GM18526 (cell line): ENCODE data around the gene MYO18A.

Experiments used
- POLR2A ChIP-seq: IDR thresholded peaks from 3 replicates; pipeline ENCODE4 v1.6.1; 2011; ENCODE audit not compliant: insufficient read length; ENCODE audit errors: extremely low read depth

MYO18A gene

GRCh38 chr17:29176558-29177351 lies 3.4 kb downstream of the MYO18A start:
- peak; percentile 83 for TF ChIP-seq POLR2A

- no peak for TF ChIP-seq POLR2A
Observed at GRCh38 chr17:29175349-29175748, 4.8 kb downstream of the MYO18A start.

GRCh38 chr17:29172589-29172988 lies 7.6 kb downstream of the MYO18A start:
- TF ChIP-seq POLR2A, result no peak

- no peak for TF ChIP-seq POLR2A
Observed at GRCh38 chr17:29170682-29171081, 9.5 kb downstream of the MYO18A start.

GRCh38 chr17:29169806-29170591 lies 10.2 kb downstream of the MYO18A start:
- TF ChIP-seq POLR2A, result no peak

- no peak for TF ChIP-seq POLR2A
Observed at GRCh38 chr17:29168079-29168758, 12.0 kb downstream of the MYO18A start.

- TF ChIP-seq POLR2A, result no peak
Observed at GRCh38 chr17:29167393-29168078, 12.7 kb downstream of the MYO18A start.

GRCh38 chr17:29166507-29166887 lies 13.7 kb downstream of the MYO18A start:
- TF ChIP-seq POLR2A, result no peak

- TF ChIP-seq POLR2A, result no peak
Observed at GRCh38 chr17:29165800-29166506, 14.2 kb downstream of the MYO18A start.

GRCh38 chr17:29165261-29165660 lies 14.9 kb downstream of the MYO18A start:
- TF ChIP-seq POLR2A, result no peak

- TF ChIP-seq POLR2A, result no peak
Observed at GRCh38 chr17:29163563-29163962, 16.6 kb downstream of the MYO18A start.

- TF ChIP-seq POLR2A, result no peak
Observed at GRCh38 chr17:29162909-29163341, 17.3 kb downstream of the MYO18A start.

GRCh38 chr17:29162082-29162908 lies 17.9 kb downstream of the MYO18A start:
- TF ChIP-seq POLR2A, result no peak

GRCh38 chr17:29160253-29160652 lies 19.9 kb downstream of the MYO18A start:
- TF ChIP-seq POLR2A, result no peak
